ENCODE data around the gene RNF181. TPM values are rescaled to one million over a fixed set of nuclear protein-coding genes. Genes with fewer than 3 reads are reported as not detected.

Gene RNF181
- total RNA-seq, 1 experiment from 2014 or later = 96.7 TPM

DNA sequence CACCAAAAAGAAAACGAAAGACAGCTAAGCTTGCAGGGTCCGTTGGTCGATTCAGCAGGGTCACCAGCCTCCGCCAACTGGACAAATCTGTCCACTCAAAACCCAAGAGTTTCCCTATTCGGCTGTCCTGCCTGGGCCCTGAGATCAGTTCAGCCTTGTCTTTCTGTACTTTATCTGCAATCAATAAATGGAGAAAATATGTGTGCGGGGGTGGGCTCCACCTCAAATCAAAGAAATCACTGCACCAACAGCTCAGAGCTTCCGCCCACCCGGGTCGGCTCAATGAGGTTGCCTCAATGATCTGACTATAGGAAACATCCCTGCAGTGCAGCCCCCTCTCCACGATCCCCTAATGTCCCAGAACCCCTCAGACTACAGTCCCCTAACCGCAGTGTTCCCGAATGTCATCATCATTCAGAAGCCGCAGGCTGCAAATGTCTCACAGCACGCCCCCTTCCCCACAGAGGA is 34.7 kb upstream of the RNF181 start:
- Histone ChIP-seq H3K27ac (no peak overlapping the region), H3K9me3 (ENCODE audit: insufficient read depth, low read depth) (no peaks in the 10 kb centered on the region), H3K4me3 (peak overlapping the region; percentile 73), H3K79me2 (ENCODE audit: low read depth) (peaks cover 33% of the 10 kb centered on the region), H3K4me2 (peak overlapping the region; percentile 85), H3K4me1 (replicated peaks; ENCODE audit: insufficient read depth) (peaks cover 15% of the 10 kb centered on the region), H3K36me3 (ENCODE audit: low read depth) (peaks cover 14% of the 10 kb centered on the region; the same call in 1 of the 2 replicates), H2AFZ (peak overlapping the region; percentile 93), H3K9me2 (ENCODE audit: insufficient read depth) (no peaks in the 10 kb centered on the region), H3F3A (ENCODE audit: insufficient read depth, low read depth) (no peaks in the 10 kb centered on the region), H4K20me1 (ENCODE audit: insufficient read depth) (no peaks in the 10 kb centered on the region), H3K27me3 (ENCODE audit: insufficient read depth, low read depth) (no peaks in the 10 kb centered on the region)
- ChIA-PET CTCF (no interaction called here), POLR2A (ENCODE audit: unreplicated experiment) (interaction anchor here (0.6 to 1.4 kb wide), 7 partner anchors 9 to 603 kb away, joined by 3 to 20 read pairs (median 4); partner anchors contain the start of gene RNF181)
- no TSS peak for BruUV-seq (replicated peaks)
- intact Hi-C loops (cut with micrococcal nuclease; ENCODE audit: unreplicated experiment) = loop anchor here (1.0 to 5.0 kb wide), 2 partner anchors 41 to 55 kb away; partner anchors contain the start of genes TMEM150A and USP39
- DNase-seq = no peak
- no peak for TF ChIP-seq EZH2 (IDR thresholded peaks at IDR 0.05; ENCODE audit: low read depth)
- TF ChIP-seq, protein P1, sequence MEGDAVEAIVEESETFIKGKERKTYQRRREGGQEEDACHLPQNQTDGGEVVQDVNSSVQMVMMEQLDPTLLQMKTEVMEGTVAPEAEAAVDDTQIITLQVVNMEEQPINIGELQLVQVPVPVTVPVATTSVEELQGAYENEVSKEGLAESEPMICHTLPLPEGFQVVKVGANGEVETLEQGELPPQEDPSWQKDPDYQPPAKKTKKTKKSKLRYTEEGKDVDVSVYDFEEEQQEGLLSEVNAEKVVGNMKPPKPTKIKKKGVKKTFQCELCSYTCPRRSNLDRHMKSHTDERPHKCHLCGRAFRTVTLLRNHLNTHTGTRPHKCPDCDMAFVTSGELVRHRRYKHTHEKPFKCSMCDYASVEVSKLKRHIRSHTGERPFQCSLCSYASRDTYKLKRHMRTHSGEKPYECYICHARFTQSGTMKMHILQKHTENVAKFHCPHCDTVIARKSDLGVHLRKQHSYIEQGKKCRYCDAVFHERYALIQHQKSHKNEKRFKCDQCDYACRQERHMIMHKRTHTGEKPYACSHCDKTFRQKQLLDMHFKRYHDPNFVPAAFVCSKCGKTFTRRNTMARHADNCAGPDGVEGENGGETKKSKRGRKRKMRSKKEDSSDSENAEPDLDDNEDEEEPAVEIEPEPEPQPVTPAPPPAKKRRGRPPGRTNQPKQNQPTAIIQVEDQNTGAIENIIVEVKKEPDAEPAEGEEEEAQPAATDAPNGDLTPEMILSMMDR (conservative IDR thresholded peaks at IDR 0.05) = no peak

DNA sequence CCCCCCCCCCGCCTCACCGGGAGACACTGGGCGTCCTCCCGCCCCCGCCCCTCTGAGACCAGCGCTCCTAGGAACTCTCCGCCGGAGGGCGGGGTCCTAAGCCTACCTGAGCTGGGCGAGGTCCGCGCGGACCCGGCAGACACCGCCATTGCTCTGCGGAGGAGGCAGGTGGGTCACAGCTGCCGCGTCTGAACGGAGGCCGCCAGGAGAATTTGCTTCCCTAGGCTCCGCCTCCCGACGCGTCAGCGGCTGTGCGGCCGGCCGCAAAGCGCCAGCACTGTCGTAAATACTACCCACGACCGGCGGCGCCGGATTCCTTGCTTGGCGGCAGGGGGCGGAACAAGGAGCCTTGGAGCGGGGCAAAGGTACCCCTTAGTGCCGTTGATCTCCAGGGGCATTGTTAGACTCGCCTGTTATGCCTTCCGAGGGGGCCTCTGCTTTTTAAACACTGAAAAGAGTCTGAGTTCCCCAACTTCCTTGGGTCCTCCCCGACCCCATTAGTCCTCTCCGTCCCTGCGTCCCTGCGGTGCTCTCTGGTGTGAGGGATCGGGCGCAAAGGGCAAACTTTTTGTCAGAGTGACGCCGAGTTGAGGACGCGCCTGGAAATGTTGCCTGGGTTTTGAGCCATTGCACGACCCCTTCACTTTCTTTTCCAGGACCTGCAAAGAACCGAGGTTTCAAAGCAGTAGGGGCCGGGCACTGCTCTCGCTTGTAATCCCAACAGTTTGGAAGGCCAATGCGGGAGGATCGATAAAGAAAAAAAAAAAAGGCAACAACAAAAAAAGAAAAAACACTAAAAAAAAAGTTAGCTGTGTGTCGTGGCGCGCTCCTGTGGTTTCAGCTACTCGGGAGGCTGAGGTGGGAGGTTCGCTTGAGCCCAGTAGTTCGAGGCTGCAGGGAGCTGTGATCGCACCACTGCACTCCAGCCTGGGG is 34.0 kb upstream of the RNF181 start, which contains the start of gene GGCX:
GGCX (minus strand) TSS at position 214 of the 933 bp plus-strand sequence; CDS start at position 149, 65 bp downstream.
- H3K9me3 ChIP-seq (ENCODE audit: insufficient read depth, low read depth) = no peaks in the 10 kb centered on the region
- H3K36me3 ChIP-seq (ENCODE audit: low read depth) = peaks cover 14% of the 10 kb centered on the region; the same call in 1 of the 2 replicates
- H4K20me1 ChIP-seq (ENCODE audit: insufficient read depth) = no peaks in the 10 kb centered on the region
- peak within 1 kb of the TSS; percentile 73 for H3K4me3 ChIP-seq
- peaks cover 33% of the 10 kb centered on the region for H3K79me2 ChIP-seq (ENCODE audit: low read depth)
- TF ChIP-seq, protein P1 (conservative IDR thresholded peaks at IDR 0.05) = peak; percentile 49; the same call in 1 of the 2 replicates
- TF ChIP-seq EZH2 (IDR thresholded peaks at IDR 0.05; ENCODE audit: low read depth) = no peak
- H3F3A ChIP-seq (ENCODE audit: insufficient read depth, low read depth) = no peaks in the 10 kb centered on the region
- H3K4me2 ChIP-seq = peak within 1 kb of the TSS; percentile 85
- intact Hi-C loops (cut with micrococcal nuclease; ENCODE audit: unreplicated experiment) = loop anchor here (5.0 kb wide), 1 partner anchor 41 kb away; the partner anchor contains the start of gene TMEM150A
- peak; percentile 86 to 89 for DNase-seq
- POLR2A ChIA-PET (ENCODE audit: unreplicated experiment) = interaction anchor here (0.6 to 1.4 kb wide), 7 partner anchors 16 to 592 kb away, joined by 3 to 20 read pairs (median 5); partner anchors contain the start of genes RNF181 and VAMP8
- H3K27ac ChIP-seq = peak within 1 kb of the TSS; percentile 65
- BruUV-seq (replicated peaks) = TSS peak; percentile 97
- CTCF ChIA-PET = no interaction called here
- peaks cover 15% of the 10 kb centered on the region for H3K4me1 ChIP-seq (replicated peaks; ENCODE audit: insufficient read depth)
- H2AFZ ChIP-seq = peak within 1 kb of the TSS; percentile 93
- no peaks in the 10 kb centered on the region for H3K27me3 ChIP-seq (ENCODE audit: insufficient read depth, low read depth)
- no peaks in the 10 kb centered on the region for H3K9me2 ChIP-seq (ENCODE audit: insufficient read depth)

GRCh38 chr2:85564144-85564563 is 31.4 kb upstream of the RNF181 start:
- ChIA-PET CTCF (interaction anchor here (0.5 to 0.6 kb wide), 4 partner anchors 12 to 300 kb away, joined by 3 to 4 read pairs (median 4); no protein-coding TSS in a partner anchor), POLR2A (ENCODE audit: unreplicated experiment) (interaction anchor here (0.5 to 0.9 kb wide), 2 partner anchors 14 to 194 kb away, joined by 4 read pairs; no protein-coding TSS in a partner anchor)
- no TSS peak for BruUV-seq (replicated peaks)
- Histone ChIP-seq H2AFZ (no peak overlapping the region), H3K4me3 (no peak overlapping the region), H3K36me3 (ENCODE audit: low read depth) (peaks cover 1% of the 10 kb centered on the region; the same call in 1 of the 2 replicates), H3K4me2 (no peak overlapping the region), H4K20me1 (ENCODE audit: insufficient read depth) (no peaks in the 10 kb centered on the region), H3K27ac (no peak overlapping the region), H3K79me2 (ENCODE audit: low read depth) (peaks cover 20% of the 10 kb centered on the region), H3K9me2 (ENCODE audit: insufficient read depth) (no peaks in the 10 kb centered on the region), H3K27me3 (ENCODE audit: insufficient read depth, low read depth) (no peaks in the 10 kb centered on the region), H3K4me1 (replicated peaks; ENCODE audit: insufficient read depth) (peaks cover 15% of the 10 kb centered on the region), H3F3A (ENCODE audit: insufficient read depth, low read depth) (no peaks in the 10 kb centered on the region), H3K9me3 (ENCODE audit: insufficient read depth, low read depth) (no peaks in the 10 kb centered on the region)
- TF ChIP-seq, protein P1 (conservative IDR thresholded peaks at IDR 0.05) = no peak
- no peak for TF ChIP-seq EZH2 (IDR thresholded peaks at IDR 0.05; ENCODE audit: low read depth)
- no peak for DNase-seq
- intact Hi-C loops (cut with micrococcal nuclease; ENCODE audit: unreplicated experiment) = loop anchor here (5.0 kb wide), 1 partner anchor 38 kb away; the partner anchor contains the start of gene TMEM150A
